HG02938 (cell line): ENCODE results near the gene IDH3A.

ENCODE experiments used
- ATAC-seq: cut with Tn5 transposase; IDR thresholded peaks from one replicate; pipeline ENCODE4 v1.9.1; 2021; ENCODE audit warnings: mild to moderate bottlenecking, moderate library complexity; ENCODE audit not compliant: unreplicated experiment

The IDH3A gene

GRCh38 chr15:78216276-78217104 is 67.3 kb downstream of the IDH3A start:
- ATAC-seq = no peak

- no peak for ATAC-seq
Measured at GRCh38 chr15:78220713-78221112, 71.6 kb downstream of the IDH3A start.
